PC-3 (cell line): ENCODE data around the gene ANKS1B. TPM values are rescaled to one million over a fixed set of nuclear protein-coding genes. Genes with fewer than 3 reads are reported as not detected.
A peak's percentile ranks its signal among the peaks of the same experiment; 100 is the strongest.

Experiments used
- ATAC-seq: fragments of 200-7000 bp; cut with Tn5 transposase; 2 replicates; pipeline ENCODE4 v1.9.1; 2020; ENCODE audit warnings: mild to moderate bottlenecking, moderate library complexity
- BruUV-seq: library from RNA; stranded (reverse); fragments of 400-500 nt; replicated peaks from 2 replicates; lab custom pipeline; 2021; lab: Mats Ljungman, UMichigan
- CTCF ChIA-PET: fragments of 300-600 bp; sonication (Branson Sonifier 250); formaldehyde crosslinking; loops from one replicate; lab custom pipeline; 2022; ENCODE audit warnings: antibody characterized with exemption; lab: Charles Lee
- POLR2A ChIA-PET: fragments of 300-600 bp; sonication (Branson Sonifier 250); formaldehyde crosslinking; loops from one replicate; lab custom pipeline; 2022; ENCODE audit warnings: antibody characterized with exemption; ENCODE audit not compliant: unreplicated experiment; lab: Charles Lee
- DNase-seq: peaks from one replicate; pipeline ENCODE4 v3.0.0-alpha.2; 2015
- H2AFZ ChIP-seq: fragments of 300-600 bp; sonication (generic); 2 replicates; pipeline ENCODE4 v1.6.0; 2016; ENCODE audit warnings: antibody characterized with exemption, low read length
- H3F3A ChIP-seq: fragments of 300-600 bp; sonication (generic); one replicate; pipeline ENCODE4 v1.6.0; 2017; ENCODE audit warnings: antibody characterized with exemption, low read length, control low read depth, mild to moderate bottlenecking; ENCODE audit not compliant: unreplicated experiment
- H3K27ac ChIP-seq: fragments of 300-600 bp; sonication (generic); 2 replicates; pipeline ENCODE4 v1.5.1; 2016; ENCODE audit warnings: mild to moderate bottlenecking, low read length
- H3K27me3 ChIP-seq: fragments of 300-600 bp; sonication (generic); 2 replicates; pipeline ENCODE4 v1.6.1; 2016; ENCODE audit warnings: low read length, mixed read lengths
- H3K36me3 ChIP-seq: fragments of 300-600 bp; sonication (generic); 2 replicates; pipeline ENCODE4 v1.6.1; 2016; ENCODE audit warnings: low read depth, mixed run types, low read length, mixed read lengths
- H3K4me1 ChIP-seq: fragments of 300-600 bp; sonication (generic); 2 replicates; pipeline ENCODE4 v1.5.1; 2016; ENCODE audit warnings: low read length; ENCODE audit not compliant: insufficient read depth
- H3K4me2 ChIP-seq: fragments of 300-600 bp; sonication (generic); 2 replicates; pipeline ENCODE4 v1.6.0; 2016; ENCODE audit warnings: low read length
- H3K4me3 ChIP-seq: fragments of 300-600 bp; sonication (generic); 2 replicates; pipeline ENCODE4 v1.5.1; 2016; ENCODE audit warnings: mild to moderate bottlenecking, low read length, mixed read lengths
- H3K79me2 ChIP-seq: fragments of 300-600 bp; sonication (generic); 2 replicates; pipeline ENCODE4 v1.6.1; 2017; ENCODE audit warnings: low read length, mixed read lengths
- H3K9ac ChIP-seq: fragments of 300-600 bp; sonication (generic); 2 replicates; pipeline ENCODE4 v1.6.0; 2016; ENCODE audit warnings: mild to moderate bottlenecking, low read length
- H3K9me2 ChIP-seq: fragments of 300-600 bp; sonication (generic); replicated peaks from 2 replicates; pipeline ENCODE4 v1.6.1; 2016; ENCODE audit warnings: mixed run types, low read length, mixed read lengths
- H3K9me3 ChIP-seq: fragments of 300-600 bp; sonication (generic); 2 replicates; pipeline ENCODE4 v1.6.1; 2016; ENCODE audit warnings: low read length, mixed read lengths
- H4K20me1 ChIP-seq: fragments of 300-600 bp; sonication (generic); 2 replicates; pipeline ENCODE4 v1.6.1; 2016; ENCODE audit warnings: low read length, mixed read lengths
- EZH2 ChIP-seq: fragments of 300-600 bp; sonication (generic); IDR thresholded peaks from one replicate; pipeline ENCODE4 v1.6.1; 2017; ENCODE audit warnings: antibody characterized with exemption, mild to moderate bottlenecking, low read length; ENCODE audit not compliant: unreplicated experiment
- EZH2phosphoT487 ChIP-seq: fragments of 300-600 bp; sonication (generic); IDR thresholded peaks from 2 replicates; pipeline ENCODE4 v1.6.1; 2018; ENCODE audit warnings: mild to moderate bottlenecking, antibody characterized with exemption, low read length, borderline replicate concordance
- intact Hi-C: fragments of 100-400 bp; cut with micrococcal nuclease; formaldehyde crosslinking; loops from 2 replicates; pipeline ENCODE4 v1.9.0; 2023
- total RNA-seq: library from RNA; depleted of rRNA; stranded (reverse); fragments of >200 nt; gene quantifications from 2 replicates; pipeline ENCODE4 v1.2.3, GENCODE V29; 2014
- TF ChIP-seq, protein P1 (sequence below): fragments of 300-600 bp; sonication (generic); conservative IDR thresholded peaks from 2 replicates; pipeline ENCODE4 v1.5.1; 2017; ENCODE audit warnings: antibody characterized with exemption, low read depth, mild to moderate bottlenecking, low read length

ANKS1B gene
- total RNA-seq, 1 experiment from 2014 or later, result 0.07 TPM

- no peak overlapping the region for H3K4me2 ChIP-seq
- DNase-seq (no peak), ATAC-seq (no peak)
- no peak overlapping the region for H3K27ac ChIP-seq
- no peak overlapping the region for H3K4me3 ChIP-seq
- H3K9me3 ChIP-seq, result no peaks in the 10 kb centered on the region
- no peaks in the 10 kb centered on the region for H3K36me3 ChIP-seq
- POLR2A ChIA-PET, result no interaction called here
- CTCF ChIA-PET, result no interaction called here
- no peaks in the 10 kb centered on the region for H4K20me1 ChIP-seq
- H2AFZ ChIP-seq, result no peak overlapping the region
- H3K9ac ChIP-seq, result no peak overlapping the region
- H3K27me3 ChIP-seq, result no peaks in the 10 kb centered on the region
- BruUV-seq, result no TSS peak
- no peaks in the 10 kb centered on the region for H3K9me2 ChIP-seq
- no peaks in the 10 kb centered on the region for H3K79me2 ChIP-seq
- no peaks in the 10 kb centered on the region for H3F3A ChIP-seq
- TF ChIP-seq EZH2phosphoT487 (no peak), EZH2 (no peak)
- TF ChIP-seq, protein P1, sequence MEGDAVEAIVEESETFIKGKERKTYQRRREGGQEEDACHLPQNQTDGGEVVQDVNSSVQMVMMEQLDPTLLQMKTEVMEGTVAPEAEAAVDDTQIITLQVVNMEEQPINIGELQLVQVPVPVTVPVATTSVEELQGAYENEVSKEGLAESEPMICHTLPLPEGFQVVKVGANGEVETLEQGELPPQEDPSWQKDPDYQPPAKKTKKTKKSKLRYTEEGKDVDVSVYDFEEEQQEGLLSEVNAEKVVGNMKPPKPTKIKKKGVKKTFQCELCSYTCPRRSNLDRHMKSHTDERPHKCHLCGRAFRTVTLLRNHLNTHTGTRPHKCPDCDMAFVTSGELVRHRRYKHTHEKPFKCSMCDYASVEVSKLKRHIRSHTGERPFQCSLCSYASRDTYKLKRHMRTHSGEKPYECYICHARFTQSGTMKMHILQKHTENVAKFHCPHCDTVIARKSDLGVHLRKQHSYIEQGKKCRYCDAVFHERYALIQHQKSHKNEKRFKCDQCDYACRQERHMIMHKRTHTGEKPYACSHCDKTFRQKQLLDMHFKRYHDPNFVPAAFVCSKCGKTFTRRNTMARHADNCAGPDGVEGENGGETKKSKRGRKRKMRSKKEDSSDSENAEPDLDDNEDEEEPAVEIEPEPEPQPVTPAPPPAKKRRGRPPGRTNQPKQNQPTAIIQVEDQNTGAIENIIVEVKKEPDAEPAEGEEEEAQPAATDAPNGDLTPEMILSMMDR, result no peak
- H3K4me1 ChIP-seq, result no peaks in the 10 kb centered on the region
- intact Hi-C loops, result no loop called here
Observed at GRCh38 chr12:99131751-99132199, 853.0 kb downstream of the ANKS1B start.

- Histone ChIP-seq H3K27ac (no peak overlapping the region), H4K20me1 (no peaks in the 10 kb centered on the region), H3K9me2 (no peaks in the 10 kb centered on the region), H3F3A (no peaks in the 10 kb centered on the region), H3K9me3 (no peaks in the 10 kb centered on the region), H3K4me2 (peak overlapping the region; percentile 24), H3K4me1 (no peaks in the 10 kb centered on the region), H3K79me2 (no peaks in the 10 kb centered on the region), H3K36me3 (no peaks in the 10 kb centered on the region), H2AFZ (peak overlapping the region; percentile 14; the same call in 1 of the 2 replicates), H3K9ac (no peak overlapping the region), H3K4me3 (peak overlapping the region; percentile 13; the same call in 1 of the 2 replicates), H3K27me3 (no peaks in the 10 kb centered on the region)
- DNase-seq (peak; percentile 12), ATAC-seq (no peak)
- TF ChIP-seq, protein P1, result no peak
- TF ChIP-seq EZH2phosphoT487, result no peak
- TF ChIP-seq EZH2, result no peak
- intact Hi-C loops, result no loop called here
- ChIA-PET CTCF (no interaction called here), POLR2A (no interaction called here)
- no TSS peak for BruUV-seq
Observed at GRCh38 chr12:99130808-99131553, 853.8 kb downstream of the ANKS1B start.

GRCh38 chr12:99128246-99128802, 856.4 kb downstream of the ANKS1B start:
- no peaks in the 10 kb centered on the region for H3K27me3 ChIP-seq
- H2AFZ ChIP-seq, result no peak overlapping the region
- H3K4me1 ChIP-seq, result no peaks in the 10 kb centered on the region
- H4K20me1 ChIP-seq, result no peaks in the 10 kb centered on the region
- H3K4me3 ChIP-seq, result no peak overlapping the region
- no peak for TF ChIP-seq EZH2
- TF ChIP-seq, protein P1, result no peak
- no peak for TF ChIP-seq EZH2phosphoT487
- H3K9ac ChIP-seq, result no peak overlapping the region
- H3K36me3 ChIP-seq, result no peaks in the 10 kb centered on the region
- no TSS peak for BruUV-seq
- ChIA-PET POLR2A (no interaction called here), CTCF (no interaction called here)
- no peaks in the 10 kb centered on the region for H3F3A ChIP-seq
- no peak for ATAC-seq
- intact Hi-C loops, result no loop called here
- H3K9me2 ChIP-seq, result no peaks in the 10 kb centered on the region
- no peak overlapping the region for H3K4me2 ChIP-seq
- DNase-seq, result no peak
- no peak overlapping the region for H3K27ac ChIP-seq
- H3K9me3 ChIP-seq, result no peaks in the 10 kb centered on the region
- H3K79me2 ChIP-seq, result no peaks in the 10 kb centered on the region
